ENCODE results near the gene CRYBB1. TPM values are rescaled to one million over a fixed set of nuclear protein-coding genes. Genes with fewer than 3 reads are reported as not detected.

Gene CRYBB1
- total and polyA plus RNA-seq, 2 of the 13 experiments (the other 11 are each of a cell fraction or from before 2014, with no cell fraction given): not detected

DNA sequence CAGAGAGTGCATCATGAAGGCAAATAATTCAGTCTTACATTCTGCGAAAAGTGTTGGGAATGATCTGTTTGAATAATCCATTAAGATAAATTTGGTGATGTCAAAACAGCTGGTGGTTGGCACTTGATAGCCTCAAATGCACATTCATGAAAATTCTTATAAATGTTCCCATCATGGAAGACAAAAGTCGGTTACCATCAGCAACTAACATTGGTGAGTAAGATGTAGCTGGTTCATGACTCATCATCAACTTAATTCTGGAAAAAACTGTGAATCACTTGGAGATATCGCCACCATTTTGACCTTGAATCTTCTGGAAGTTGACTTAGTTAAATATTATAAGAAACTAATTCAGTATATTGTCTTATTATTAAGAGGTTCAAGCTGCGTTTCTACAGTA is 11.2 kb downstream of the CRYBB1 start:
- FAIRE-seq (no peak), ATAC-seq (no peak), DNase-seq (ENCODE audit: low spot score) (no peak)
- no TSS peak for BruUV-seq (replicated peaks)
- Histone ChIP-seq H3K27me3 (ENCODE audit: control insufficient read depth in 1 of 2, insufficient read depth in 2 of 2, low read length in 2 of 2) (no peaks in the 10 kb centered on the region), H2AFZ (ENCODE audit: low read length) (no peak overlapping the region), H3K9ac (ENCODE audit: insufficient read depth, low read depth, low read length) (no peak overlapping the region), H3K36me3 (replicated peaks in 1 of 2; ENCODE audit: control insufficient read depth in 1 of 2, insufficient read depth in 2 of 2, low read length in 2 of 2) (no peaks in the 10 kb centered on the region), H3K27ac (ENCODE audit: extremely low read length, insufficient read depth, low read length) (no peak overlapping the region), H3K4me2 (ENCODE audit: low read depth, low read length) (no peak overlapping the region), H4K20me1 (ENCODE audit: insufficient read depth, low read length) (no peaks in the 10 kb centered on the region), H3K4me1 (ENCODE audit: insufficient read depth, low read length) (no peaks in the 10 kb centered on the region), H3K79me2 (ENCODE audit: insufficient read depth, low read length) (no peaks in the 10 kb centered on the region), H3K4me3 (replicated peaks in 1 of 3; ENCODE audit: insufficient read depth in 1 of 3, low read depth in 2 of 3, low read length in 3 of 3) (no peak overlapping the region), H3K9me3 (ENCODE audit: low read length) (no peaks in the 10 kb centered on the region)
- no peak for TF ChIP-seq MIER2 (CRISPR knock-in tag; IDR thresholded peaks at IDR 0.05)
- TF ChIP-seq, protein P1, sequence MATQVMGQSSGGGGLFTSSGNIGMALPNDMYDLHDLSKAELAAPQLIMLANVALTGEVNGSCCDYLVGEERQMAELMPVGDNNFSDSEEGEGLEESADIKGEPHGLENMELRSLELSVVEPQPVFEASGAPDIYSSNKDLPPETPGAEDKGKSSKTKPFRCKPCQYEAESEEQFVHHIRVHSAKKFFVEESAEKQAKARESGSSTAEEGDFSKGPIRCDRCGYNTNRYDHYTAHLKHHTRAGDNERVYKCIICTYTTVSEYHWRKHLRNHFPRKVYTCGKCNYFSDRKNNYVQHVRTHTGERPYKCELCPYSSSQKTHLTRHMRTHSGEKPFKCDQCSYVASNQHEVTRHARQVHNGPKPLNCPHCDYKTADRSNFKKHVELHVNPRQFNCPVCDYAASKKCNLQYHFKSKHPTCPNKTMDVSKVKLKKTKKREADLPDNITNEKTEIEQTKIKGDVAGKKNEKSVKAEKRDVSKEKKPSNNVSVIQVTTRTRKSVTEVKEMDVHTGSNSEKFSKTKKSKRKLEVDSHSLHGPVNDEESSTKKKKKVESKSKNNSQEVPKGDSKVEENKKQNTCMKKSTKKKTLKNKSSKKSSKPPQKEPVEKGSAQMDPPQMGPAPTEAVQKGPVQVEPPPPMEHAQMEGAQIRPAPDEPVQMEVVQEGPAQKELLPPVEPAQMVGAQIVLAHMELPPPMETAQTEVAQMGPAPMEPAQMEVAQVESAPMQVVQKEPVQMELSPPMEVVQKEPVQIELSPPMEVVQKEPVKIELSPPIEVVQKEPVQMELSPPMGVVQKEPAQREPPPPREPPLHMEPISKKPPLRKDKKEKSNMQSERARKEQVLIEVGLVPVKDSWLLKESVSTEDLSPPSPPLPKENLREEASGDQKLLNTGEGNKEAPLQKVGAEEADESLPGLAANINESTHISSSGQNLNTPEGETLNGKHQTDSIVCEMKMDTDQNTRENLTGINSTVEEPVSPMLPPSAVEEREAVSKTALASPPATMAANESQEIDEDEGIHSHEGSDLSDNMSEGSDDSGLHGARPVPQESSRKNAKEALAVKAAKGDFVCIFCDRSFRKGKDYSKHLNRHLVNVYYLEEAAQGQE (IDR thresholded peaks at IDR 0.05; ENCODE audit: borderline replicate concordance in 1 of 2, low read depth in 1 of 2, low read length in 2 of 2): no peak
- no peak for TF ChIP-seq NFIB (CRISPR knock-in tag; IDR thresholded peaks at IDR 0.05; ENCODE audit: borderline replicate concordance)
- no peak for TF ChIP-seq ARNTL (CRISPR knock-in tag; IDR thresholded peaks at IDR 0.05)
- TF ChIP-seq, protein P2, sequence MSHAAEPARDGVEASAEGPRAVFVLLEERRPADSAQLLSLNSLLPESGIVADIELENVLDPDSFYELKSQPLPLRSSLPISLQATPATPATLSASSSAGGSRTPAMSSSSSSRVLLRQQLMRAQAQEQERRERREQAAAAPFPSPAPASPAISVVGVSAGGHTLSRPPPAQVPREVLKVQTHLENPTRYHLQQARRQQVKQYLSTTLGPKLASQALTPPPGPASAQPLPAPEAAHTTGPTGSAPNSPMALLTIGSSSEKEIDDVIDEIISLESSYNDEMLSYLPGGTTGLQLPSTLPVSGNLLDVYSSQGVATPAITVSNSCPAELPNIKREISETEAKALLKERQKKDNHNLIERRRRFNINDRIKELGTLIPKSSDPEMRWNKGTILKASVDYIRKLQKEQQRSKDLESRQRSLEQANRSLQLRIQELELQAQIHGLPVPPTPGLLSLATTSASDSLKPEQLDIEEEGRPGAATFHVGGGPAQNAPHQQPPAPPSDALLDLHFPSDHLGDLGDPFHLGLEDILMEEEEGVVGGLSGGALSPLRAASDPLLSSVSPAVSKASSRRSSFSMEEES (CRISPR knock-in tag; IDR thresholded peaks at IDR 0.05): no peak
- TF ChIP-seq NR3C1 (CRISPR knock-in tag; IDR thresholded peaks at IDR 0.05): no peak
- no peak for TF ChIP-seq BRCA1 (CRISPR knock-in tag; IDR thresholded peaks at IDR 0.05)
- no peak for TF ChIP-seq ZNF644 (CRISPR knock-in tag; IDR thresholded peaks at IDR 0.05; ENCODE audit: low read depth)
- TF ChIP-seq, protein P3, sequence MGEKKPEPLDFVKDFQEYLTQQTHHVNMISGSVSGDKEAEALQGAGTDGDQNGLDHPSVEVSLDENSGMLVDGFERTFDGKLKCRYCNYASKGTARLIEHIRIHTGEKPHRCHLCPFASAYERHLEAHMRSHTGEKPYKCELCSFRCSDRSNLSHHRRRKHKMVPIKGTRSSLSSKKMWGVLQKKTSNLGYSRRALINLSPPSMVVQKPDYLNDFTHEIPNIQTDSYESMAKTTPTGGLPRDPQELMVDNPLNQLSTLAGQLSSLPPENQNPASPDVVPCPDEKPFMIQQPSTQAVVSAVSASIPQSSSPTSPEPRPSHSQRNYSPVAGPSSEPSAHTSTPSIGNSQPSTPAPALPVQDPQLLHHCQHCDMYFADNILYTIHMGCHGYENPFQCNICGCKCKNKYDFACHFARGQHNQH (CRISPR knock-in tag; IDR thresholded peaks at IDR 0.05): no peak
- ChIA-PET CTCF (ENCODE audit: low intra/inter-chr PET ratio, low total read pairs) (no interaction called here), POLR2A (no interaction called here)
- in situ Hi-C loops (cut with HindIII; ENCODE audit: extremely low pct_ligation_motif_present, low pct_unique_long_range_greater_than_20kb) (no loop called here), intact Hi-C loops (cut with micrococcal nuclease; ENCODE audit: unreplicated experiment) (no loop called here)
- 7% methylated on average over 4 of the region's 4 CpGs for WGBS (ENCODE audit: low lambda C conversion rate)
